ENCODE results near the gene SLC6A6. TPM values are rescaled to one million over a fixed set of nuclear protein-coding genes. Genes with fewer than 3 reads are reported as not detected.

SLC6A6 gene
- polyA plus RNA-seq, 4 donors, result 6.9 to 24.1 (median 9.7) TPM

DNA sequence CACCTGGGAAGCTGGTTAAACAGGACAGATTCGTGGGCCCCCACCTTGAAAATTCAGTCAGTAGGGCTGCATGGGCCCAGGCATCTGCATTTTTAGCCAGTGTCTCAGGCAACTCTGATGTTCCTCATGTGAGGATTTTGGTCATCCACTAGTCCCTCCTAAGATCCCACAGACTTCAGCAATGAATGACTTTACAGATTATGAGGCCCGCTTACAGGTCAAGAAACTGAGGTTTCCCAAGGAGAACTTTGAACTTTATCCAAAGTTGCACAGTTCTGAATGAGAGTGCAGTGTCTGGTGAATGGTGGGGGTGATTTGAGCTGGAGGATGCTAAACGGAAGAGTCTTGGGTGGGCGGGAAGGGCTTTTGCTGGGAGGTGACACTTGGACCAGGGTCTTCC lies 27.2 kb downstream of the SLC6A6 start:
- WGBS, 3 donors, result 61 to 90% (median 69%) methylated on average over 4 of the region's 4 CpGs

DNA sequence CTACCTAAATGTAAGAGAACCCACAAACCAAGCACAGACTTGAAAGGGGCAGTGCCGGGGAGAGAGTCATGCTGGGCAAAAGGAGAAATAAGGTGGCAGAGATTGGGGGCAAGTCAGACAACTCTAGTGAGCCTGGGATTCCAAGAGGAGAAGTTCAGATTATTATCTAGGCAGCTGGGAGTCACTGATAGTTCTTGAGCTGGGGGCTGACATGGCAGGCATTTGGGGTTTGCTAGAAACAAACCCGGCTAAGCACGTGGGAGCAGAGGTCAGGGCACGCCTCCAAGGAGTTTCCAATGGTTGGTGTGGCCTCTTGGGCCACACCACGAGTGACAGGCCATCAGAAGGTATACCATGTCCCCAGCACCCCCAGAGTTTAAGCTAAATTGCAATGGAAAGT lies 27.6 kb downstream of the SLC6A6 start:
- Histone ChIP-seq H3K4me1 (ENCODE audit: control insufficient read depth in 3 of 3, insufficient read depth in 2 of 3, low read depth in 1 of 3, low read length in 2 of 3) (peaks cover 25 to 74% (median 30%) of the 10 kb centered on the region in 3 donors), H3K27ac (ENCODE audit: low read depth in 1 of 3, low read length in 2 of 3) (peak overlapping the region in 2 of 3 donors; percentile 13 to 83), H3K9me3 (ENCODE audit: control insufficient read depth in 2 of 2, insufficient read depth in 1 of 2, low read depth in 1 of 2, low read length in 1 of 2) (no peaks in the 10 kb centered on the region), H3K36me3 (ENCODE audit: control insufficient read depth in 3 of 3, insufficient read depth in 2 of 3, low read depth in 1 of 3, low read length in 3 of 3) (peaks cover 0 to 54% (median 0%) of the 10 kb centered on the region in 3 donors), H3K27me3 (ENCODE audit: control insufficient read depth in 3 of 3, insufficient read depth in 3 of 3, low read length in 3 of 3) (no peaks in the 10 kb centered on the region), H3K4me3 (ENCODE audit: low read depth in 1 of 3, low read length in 3 of 3) (no peak overlapping the region)
- DNase-seq, result no peak
- WGBS, 3 donors, result 54 to 70% (median 58%) methylated on average over 5 of the region's 5 CpGs
- FAIRE-seq, result no peak

More for the DNA sequence above, 27.2 kb downstream of the SLC6A6 start:
- H3K4me3 ChIP-seq (ENCODE audit: low read depth in 1 of 3, low read length in 3 of 3), result no peak overlapping the region
- DNase-seq (peak in 1 of 2 donors; percentile 16), FAIRE-seq (no peak)
- peak overlapping the region in 1 of 3 donors; percentile 13 for H3K27ac ChIP-seq (ENCODE audit: low read depth in 1 of 3, low read length in 2 of 3)
- no peaks in the 10 kb centered on the region for H3K9me3 ChIP-seq (ENCODE audit: control insufficient read depth in 2 of 2, insufficient read depth in 1 of 2, low read depth in 1 of 2, low read length in 1 of 2)
- no peaks in the 10 kb centered on the region for H3K27me3 ChIP-seq (ENCODE audit: control insufficient read depth in 3 of 3, insufficient read depth in 3 of 3, low read length in 3 of 3)
- H3K36me3 ChIP-seq (ENCODE audit: control insufficient read depth in 3 of 3, insufficient read depth in 2 of 3, low read depth in 1 of 3, low read length in 3 of 3), result peaks cover 0 to 53% (median 0%) of the 10 kb centered on the region in 3 donors
- H3K4me1 ChIP-seq (ENCODE audit: control insufficient read depth in 3 of 3, insufficient read depth in 2 of 3, low read depth in 1 of 3, low read length in 2 of 3), result peaks cover 23 to 73% (median 30%) of the 10 kb centered on the region in 3 donors

DNA sequence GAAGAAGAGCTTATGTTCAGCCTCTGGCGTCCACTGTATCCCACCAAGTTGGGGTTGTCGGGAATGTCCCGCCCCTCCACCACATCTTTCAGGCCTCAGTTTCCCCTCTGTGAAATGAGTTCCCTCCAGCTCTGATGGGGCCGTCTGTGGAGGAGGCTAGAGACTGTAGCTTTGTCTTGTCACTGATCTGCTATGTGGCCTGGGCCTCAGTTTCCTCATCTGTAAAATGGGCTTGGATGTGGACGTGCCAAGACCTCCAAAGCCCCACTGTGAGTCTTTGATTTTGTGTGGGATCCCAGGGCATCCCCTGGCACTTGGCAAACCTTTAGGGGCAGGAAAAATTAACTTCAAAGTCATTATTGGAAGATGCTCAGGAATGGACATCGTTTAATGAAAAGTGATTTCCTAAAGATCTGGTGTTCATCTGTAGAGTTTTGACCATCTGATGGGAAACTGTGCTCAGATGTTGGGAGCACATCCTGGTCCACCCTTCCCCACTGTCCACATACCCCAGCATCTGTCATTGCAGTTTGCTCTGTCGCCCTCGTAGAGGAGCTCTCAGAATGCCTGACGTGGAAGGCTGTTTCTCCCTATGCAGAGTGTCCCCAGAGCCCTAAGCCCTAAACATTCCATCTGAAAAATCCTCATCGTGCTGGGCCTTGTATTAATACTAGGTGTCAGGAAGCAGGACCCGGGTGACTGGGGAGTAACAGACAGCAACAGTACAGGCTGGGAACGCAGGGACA lies 28.5 kb downstream of the SLC6A6 start:
- Histone ChIP-seq H3K4me3 (ENCODE audit: low read depth in 1 of 3, low read length in 3 of 3) (no peak overlapping the region), H3K27me3 (ENCODE audit: control insufficient read depth in 3 of 3, insufficient read depth in 3 of 3, low read length in 3 of 3) (no peaks in the 10 kb centered on the region), H3K27ac (ENCODE audit: low read depth in 1 of 3, low read length in 2 of 3) (peak overlapping the region; percentile 83 to 90 (median 87)), H3K4me1 (ENCODE audit: control insufficient read depth in 3 of 3, insufficient read depth in 2 of 3, low read depth in 1 of 3, low read length in 2 of 3) (peaks cover 22 to 74% (median 34%) of the 10 kb centered on the region in 3 donors), H3K9me3 (ENCODE audit: control insufficient read depth in 2 of 2, insufficient read depth in 1 of 2, low read depth in 1 of 2, low read length in 1 of 2) (no peaks in the 10 kb centered on the region), H3K36me3 (ENCODE audit: control insufficient read depth in 3 of 3, insufficient read depth in 2 of 3, low read depth in 1 of 3, low read length in 3 of 3) (peaks cover 0 to 61% (median 0%) of the 10 kb centered on the region in 3 donors)
- DNase-seq (no peak), FAIRE-seq (no peak)
- 74 to 78% (median 77%) methylated on average over 12 of the region's 12 CpGs for WGBS, 3 donors

DNA sequence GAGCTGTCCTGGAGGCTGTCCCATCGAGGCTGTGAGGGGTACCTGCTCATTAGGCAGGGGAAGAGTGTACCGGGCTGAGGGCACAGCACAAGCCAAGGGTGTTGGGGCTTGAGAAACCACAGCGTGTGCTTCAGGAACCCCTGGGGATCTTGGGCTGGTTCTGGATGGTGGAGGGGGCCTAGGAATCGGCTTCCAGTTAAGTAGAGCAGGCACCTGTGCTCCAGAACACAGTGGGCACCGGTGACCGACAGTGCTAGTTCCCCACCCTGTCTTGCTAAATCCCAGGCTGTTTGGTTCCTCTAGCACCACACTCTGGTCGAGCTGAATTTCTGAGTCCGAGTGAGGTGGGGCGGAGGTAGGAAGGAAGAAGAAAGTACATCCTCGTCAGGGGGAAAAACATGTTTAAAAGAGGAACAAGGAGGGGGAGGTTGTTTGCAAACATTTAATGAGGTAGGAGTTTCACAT lies 29.1 kb downstream of the SLC6A6 start:
- FAIRE-seq, result no peak
- Histone ChIP-seq H3K4me1 (ENCODE audit: control insufficient read depth in 3 of 3, insufficient read depth in 2 of 3, low read depth in 1 of 3, low read length in 2 of 3) (peaks cover 22 to 75% (median 34%) of the 10 kb centered on the region in 3 donors), H3K36me3 (ENCODE audit: control insufficient read depth in 3 of 3, insufficient read depth in 2 of 3, low read depth in 1 of 3, low read length in 3 of 3) (peaks cover 0 to 61% (median 0%) of the 10 kb centered on the region in 3 donors), H3K4me3 (ENCODE audit: low read depth in 1 of 3, low read length in 3 of 3) (no peak overlapping the region), H3K27ac (ENCODE audit: low read depth in 1 of 3, low read length in 2 of 3) (peak overlapping the region; percentile 83 to 90 (median 87)), H3K9me3 (ENCODE audit: control insufficient read depth in 2 of 2, insufficient read depth in 1 of 2, low read depth in 1 of 2, low read length in 1 of 2) (no peaks in the 10 kb centered on the region), H3K27me3 (ENCODE audit: control insufficient read depth in 3 of 3, insufficient read depth in 3 of 3, low read length in 3 of 3) (no peaks in the 10 kb centered on the region)
- 54 to 63% (median 59%) methylated on average over 10 of the region's 10 CpGs for WGBS, 3 donors
- no peak for DNase-seq

DNA sequence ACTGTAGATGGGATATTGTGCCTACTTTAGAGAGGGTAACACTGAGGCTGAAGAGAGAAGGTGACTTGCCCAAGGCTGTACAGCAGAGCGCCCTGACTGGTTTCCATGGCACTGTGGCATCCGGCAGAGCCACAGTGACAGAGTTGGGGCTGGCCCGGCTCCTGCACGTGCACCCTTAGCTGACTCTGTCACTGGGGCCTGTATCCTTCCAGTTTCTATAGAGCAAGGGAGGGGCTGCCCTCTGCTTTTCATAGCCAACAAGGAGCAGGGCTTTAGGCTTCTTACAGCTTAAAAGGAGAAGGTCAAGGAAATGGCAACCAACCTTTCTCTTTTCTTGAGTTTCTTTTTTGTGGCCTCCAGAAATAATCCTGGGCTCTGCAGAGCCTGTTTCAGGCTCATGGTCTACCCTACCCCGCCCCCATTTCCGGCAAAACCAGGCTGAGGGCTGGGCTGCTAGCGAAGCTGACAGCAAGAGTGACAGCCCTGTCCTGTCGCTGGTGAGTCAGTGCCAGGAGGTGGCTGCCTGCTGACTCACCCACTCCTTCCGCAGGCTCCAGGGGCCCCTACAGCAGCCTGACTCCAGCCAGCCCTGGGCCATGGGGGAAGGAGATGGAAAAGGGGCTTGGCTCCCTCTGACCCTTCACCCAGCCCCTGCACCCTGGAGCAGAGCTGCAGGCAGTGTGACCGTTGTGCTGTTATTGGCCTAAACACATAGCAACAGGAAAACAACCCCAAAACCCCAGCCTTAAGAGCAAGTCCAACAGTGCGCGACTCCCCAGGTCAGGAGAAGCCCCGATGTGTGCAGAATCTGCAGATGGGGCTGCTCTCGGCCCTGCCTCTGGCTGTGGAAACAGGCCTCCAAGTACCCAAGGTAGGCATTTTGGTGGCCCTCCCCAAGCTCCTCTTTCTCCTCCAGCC lies 29.8 kb downstream of the SLC6A6 start:
- H3K27ac ChIP-seq (ENCODE audit: low read depth in 1 of 3, low read length in 2 of 3), result peak overlapping the region; percentile 83 to 90 (median 87)
- WGBS, 3 donors, result 10 to 25% (median 14%) methylated on average over 14 of the region's 14 CpGs
- DNase-seq (peak; percentile 95 to 96), FAIRE-seq (no peak)
- H3K27me3 ChIP-seq (ENCODE audit: control insufficient read depth in 3 of 3, insufficient read depth in 3 of 3, low read length in 3 of 3), result no peaks in the 10 kb centered on the region
- no peaks in the 10 kb centered on the region for H3K9me3 ChIP-seq (ENCODE audit: control insufficient read depth in 2 of 2, insufficient read depth in 1 of 2, low read depth in 1 of 2, low read length in 1 of 2)
- H3K4me1 ChIP-seq (ENCODE audit: control insufficient read depth in 3 of 3, insufficient read depth in 2 of 3, low read depth in 1 of 3, low read length in 2 of 3), result peaks cover 22 to 79% (median 34%) of the 10 kb centered on the region in 3 donors
- no peak overlapping the region for H3K4me3 ChIP-seq (ENCODE audit: low read depth in 1 of 3, low read length in 3 of 3)
- peaks cover 0 to 54% (median 0%) of the 10 kb centered on the region in 3 donors for H3K36me3 ChIP-seq (ENCODE audit: control insufficient read depth in 3 of 3, insufficient read depth in 2 of 3, low read depth in 1 of 3, low read length in 3 of 3)

DNA sequence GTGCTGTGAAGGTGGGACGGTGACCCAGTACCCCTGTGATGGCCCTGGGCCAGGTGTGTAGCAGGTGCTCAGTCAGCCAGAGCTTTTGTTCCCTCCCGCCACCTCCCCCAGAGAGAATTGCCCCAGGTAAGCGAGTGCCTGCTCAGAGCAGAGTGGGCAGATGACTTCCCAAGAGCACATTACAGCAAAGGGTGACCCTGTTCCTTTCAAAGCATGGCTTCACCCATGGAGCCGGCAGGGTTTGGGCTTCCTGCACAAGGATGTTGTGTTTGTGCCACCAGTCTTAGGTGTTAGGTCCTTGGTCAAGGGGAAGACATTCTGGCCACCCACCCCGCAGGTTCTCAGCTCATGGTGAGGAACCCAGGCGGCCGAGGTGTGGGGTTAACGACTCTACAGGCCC lies 30.7 kb downstream of the SLC6A6 start:
- FAIRE-seq (no peak), DNase-seq (no peak)
- WGBS, 3 donors, result 38 to 73% (median 50%) methylated on average over 8 of the region's 8 CpGs
- Histone ChIP-seq H3K9me3 (ENCODE audit: control insufficient read depth in 2 of 2, insufficient read depth in 1 of 2, low read depth in 1 of 2, low read length in 1 of 2) (no peaks in the 10 kb centered on the region), H3K4me1 (ENCODE audit: control insufficient read depth in 3 of 3, insufficient read depth in 2 of 3, low read depth in 1 of 3, low read length in 2 of 3) (peaks cover 22 to 78% (median 34%) of the 10 kb centered on the region in 3 donors), H3K4me3 (ENCODE audit: low read depth in 1 of 3, low read length in 3 of 3) (no peak overlapping the region), H3K27ac (ENCODE audit: low read depth in 1 of 3, low read length in 2 of 3) (peak overlapping the region; percentile 83 to 90 (median 87)), H3K36me3 (ENCODE audit: control insufficient read depth in 3 of 3, insufficient read depth in 2 of 3, low read depth in 1 of 3, low read length in 3 of 3) (peaks cover 0 to 44% (median 0%) of the 10 kb centered on the region in 3 donors), H3K27me3 (ENCODE audit: control insufficient read depth in 3 of 3, insufficient read depth in 3 of 3, low read length in 3 of 3) (no peaks in the 10 kb centered on the region)

DNA sequence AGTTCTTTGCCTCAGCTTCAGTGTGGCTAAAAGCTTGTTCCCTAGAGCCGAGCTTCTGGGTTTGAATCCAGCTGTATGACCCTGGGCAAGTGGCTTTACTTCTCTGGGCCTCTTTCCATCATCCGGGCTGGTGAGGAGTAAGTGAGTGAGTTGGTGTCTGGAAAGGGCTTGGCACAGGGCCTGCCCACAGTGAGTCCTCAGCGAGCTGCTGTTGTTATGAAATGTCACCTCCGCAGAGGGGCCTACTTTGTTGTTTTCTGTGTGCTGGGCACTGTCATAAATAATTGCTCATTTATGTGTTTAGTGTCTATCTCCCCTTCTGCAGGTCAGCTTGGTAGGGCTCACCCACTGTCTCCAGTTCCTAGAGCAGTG lies 31.7 kb downstream of the SLC6A6 start:
- no peaks in the 10 kb centered on the region for H3K9me3 ChIP-seq (ENCODE audit: control insufficient read depth in 2 of 2, insufficient read depth in 1 of 2, low read depth in 1 of 2, low read length in 1 of 2)
- H3K27me3 ChIP-seq (ENCODE audit: control insufficient read depth in 3 of 3, insufficient read depth in 3 of 3, low read length in 3 of 3), result no peaks in the 10 kb centered on the region
- H3K27ac ChIP-seq (ENCODE audit: low read depth in 1 of 3, low read length in 2 of 3), result peak overlapping the region in 2 of 3 donors; percentile 64 to 77
- DNase-seq (no peak), FAIRE-seq (no peak)
- H3K4me3 ChIP-seq (ENCODE audit: low read depth in 1 of 3, low read length in 3 of 3), result no peak overlapping the region
- peaks cover 0 to 36% (median 0%) of the 10 kb centered on the region in 3 donors for H3K36me3 ChIP-seq (ENCODE audit: control insufficient read depth in 3 of 3, insufficient read depth in 2 of 3, low read depth in 1 of 3, low read length in 3 of 3)
- H3K4me1 ChIP-seq (ENCODE audit: control insufficient read depth in 3 of 3, insufficient read depth in 2 of 3, low read depth in 1 of 3, low read length in 2 of 3), result peaks cover 30 to 83% (median 30%) of the 10 kb centered on the region in 3 donors
- 32 to 56% (median 33%) methylated on average over 4 of the region's 4 CpGs for WGBS, 3 donors
